H1 (cell line): ENCODE data around the gene PRR36. TPM values are rescaled to one million over a fixed set of nuclear protein-coding genes. Genes with fewer than 3 reads are reported as not detected.

Experiments
- CTBP2 ChIP-seq: IDR thresholded peaks from 2 replicates; pipeline ENCODE4 v1.7.0; 2011; ENCODE audit warnings: borderline replicate concordance, mild to moderate bottlenecking, moderate library complexity, mixed read lengths, low read length; ENCODE audit not compliant: insufficient read depth, insufficient read length
- HDAC6 ChIP-seq: IDR thresholded peaks from one replicate; pipeline ENCODE4 v1.7.1; 2012; ENCODE audit warnings: low read depth, mild to moderate bottlenecking, inconsistent platforms, low read length, moderate library complexity
- polyA plus RNA-seq, 7 experiments: library from polyadenylated mRNA; depleted of rRNA in 3 of 7; stranded (reverse) in 5 of 7; unstranded in 2 of 7; fragments of >200 nt in 5 of 7; fragments of 200-250 nt in 2 of 7; gene quantifications; 1 replicate in 5 of 7; 2 replicates in 1 of 7; 4 replicates in 1 of 7; pipeline versions ENCODE4 v1.2.1 to v1.2.3, GENCODE V29; 2011 to 2013; ENCODE audit warnings: missing spikeins in 2 of 7, mixed read lengths in 2 of 7
- total RNA-seq: library from RNA; stranded (reverse); fragmentation: NEBNext Ultra II Directional; extraction: Animal tissue kit (Norgen Biotek cat#: 25700); gene quantifications from 2 replicates; pipeline ENCODE4 v1.2.1, GENCODE V29; 2021

Gene PRR36
- total and polyA plus RNA-seq, 2 of the 8 experiments (the other 6 are each of a cell fraction or from before 2014, with no cell fraction given), result 1.6 to 23.9 TPM

DNA sequence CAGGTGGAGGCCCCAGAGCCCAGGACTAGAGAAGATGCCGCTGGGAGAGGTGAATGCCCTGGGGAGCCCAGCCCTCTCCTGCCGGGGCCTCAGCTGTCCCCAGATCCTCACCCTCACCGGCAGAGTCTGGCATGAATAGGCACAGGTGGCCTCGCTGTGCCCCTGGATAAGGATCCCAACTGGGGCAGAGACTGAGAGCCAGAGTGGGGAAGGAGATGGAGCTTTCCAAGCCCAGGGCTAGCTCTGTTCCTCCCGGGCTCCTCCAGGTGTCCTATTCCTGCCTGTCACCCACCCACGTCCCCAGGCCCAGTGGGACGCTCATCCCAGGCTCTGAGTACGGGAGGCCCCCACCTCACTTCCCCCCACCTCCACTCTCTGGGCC lies 16.5 kb downstream of the PRR36 start (continued):
- no peak for TF ChIP-seq HDAC6
- no peak for TF ChIP-seq CTBP2
